Astrocyte (in vitro differentiated cells and primary cell): ENCODE data around the gene ACTRT2. TPM values are rescaled to one million over a fixed set of nuclear protein-coding genes. Genes with fewer than 3 reads are reported as not detected.

Experiments used
- DNase-seq: peaks from one replicate; pipeline ENCODE4 v3.0.0-alpha.2; 2010; ENCODE audit warnings: low read depth
- FAIRE-seq: peaks from 2 replicates; lab custom pipeline; 2011; peaks lifted over from hg19 to GRCh38; lab: Jason Lieb, UNC
- H2AFZ ChIP-seq: 2 replicates; pipeline ENCODE4 v1.6.0; 2012; ENCODE audit warnings: low read depth, low read length, inconsistent platforms
- H3K27ac ChIP-seq: 2 replicates; pipeline ENCODE4 v1.5.1; 2011; ENCODE audit warnings: low read depth, low read length, inconsistent platforms
- H3K27me3 ChIP-seq: 2 replicates; pipeline ENCODE4 v1.6.0; 2011; ENCODE audit warnings: low read length, inconsistent platforms; ENCODE audit not compliant: insufficient read depth
- H3K36me3 ChIP-seq: 2 replicates; pipeline ENCODE4 v1.5.1; 2011; ENCODE audit warnings: low read length, inconsistent platforms; ENCODE audit not compliant: insufficient read depth
- H3K4me1 ChIP-seq: 2 replicates; pipeline ENCODE4 v1.5.1; 2011; ENCODE audit warnings: low read length, inconsistent platforms; ENCODE audit not compliant: insufficient read depth
- H3K4me2 ChIP-seq: 2 replicates; pipeline ENCODE4 v1.6.0; 2012; ENCODE audit warnings: low read length, inconsistent platforms
- H3K4me3 ChIP-seq: 2 replicates; pipeline ENCODE4 v1.5.1; 2011; ENCODE audit warnings: low read depth, mild to moderate bottlenecking, low read length, inconsistent platforms; ENCODE audit not compliant: insufficient read depth
- H3K79me2 ChIP-seq: 2 replicates; pipeline ENCODE4 v1.6.0; 2012; ENCODE audit warnings: mild to moderate bottlenecking, low read length, inconsistent platforms; ENCODE audit not compliant: insufficient read depth
- H3K9ac ChIP-seq: 2 replicates; pipeline ENCODE4 v1.6.0; 2012; ENCODE audit warnings: mild to moderate bottlenecking, low read length, inconsistent platforms
- H3K9me3 ChIP-seq: 2 replicates; pipeline ENCODE4 v1.5.1; 2012; ENCODE audit warnings: low read depth, mild to moderate bottlenecking, low read length, inconsistent platforms; ENCODE audit not compliant: insufficient read depth
- H4K20me1 ChIP-seq: 2 replicates; pipeline ENCODE4 v1.6.0; 2012; ENCODE audit warnings: low read length, inconsistent platforms; ENCODE audit not compliant: insufficient read depth
- H3K27ac Mint-ChIP-seq: one replicate; pipeline ENCODE4 v1.8.0; 2021; ENCODE audit warnings: mild to moderate bottlenecking, mixed read lengths; ENCODE audit not compliant: unreplicated experiment
- H3K27me3 Mint-ChIP-seq: one replicate; pipeline ENCODE4 v1.8.0; 2021; ENCODE audit warnings: low read depth, mixed read lengths; ENCODE audit not compliant: unreplicated experiment
- H3K36me3 Mint-ChIP-seq: one replicate; pipeline ENCODE4 v1.8.0; 2021; ENCODE audit warnings: low read depth, mixed read lengths; ENCODE audit not compliant: unreplicated experiment
- H3K4me1 Mint-ChIP-seq: one replicate; pipeline ENCODE4 v1.8.0; 2021; ENCODE audit warnings: low read depth, mixed read lengths; ENCODE audit not compliant: unreplicated experiment
- H3K4me3 Mint-ChIP-seq: one replicate; pipeline ENCODE4 v1.8.0; 2021; ENCODE audit warnings: mild to moderate bottlenecking, moderate library complexity, mixed read lengths; ENCODE audit not compliant: unreplicated experiment
- H3K9me3 Mint-ChIP-seq: one replicate; pipeline ENCODE4 v1.8.0; 2021; ENCODE audit warnings: mild to moderate bottlenecking, mixed read lengths; ENCODE audit not compliant: unreplicated experiment
- CTCF ChIP-seq: IDR thresholded peaks from 2 replicates; pipeline ENCODE4 v1.5.1; 2011; ENCODE audit warnings: low read depth, mild to moderate bottlenecking, inconsistent platforms, low read length, moderate library complexity; ENCODE audit not compliant: insufficient read depth
- EZH2 ChIP-seq: IDR thresholded peaks from 2 replicates; pipeline ENCODE4 v1.6.1; 2012; ENCODE audit warnings: mild to moderate bottlenecking, low read length, inconsistent platforms; ENCODE audit not compliant: insufficient read depth
- total RNA-seq: library from RNA; stranded (reverse); gene quantifications from 2 replicates; pipeline ENCODE4 v1.2.1, GENCODE V29; 2021

Gene ACTRT2
- total RNA-seq, 1 donor from 2014 or later, result not detected

- Mint-ChIP-seq H3K4me1 (no peaks in the 10 kb centered on the region), H3K27me3 (peaks cover 71% of the 10 kb centered on the region), H3K9me3 (no peaks in the 10 kb centered on the region), H3K27ac (no peak overlapping the region), H3K36me3 (no peaks in the 10 kb centered on the region), H3K4me3 (no peak overlapping the region)
- Histone ChIP-seq H3K4me3 (no peak overlapping the region), H3K27me3 (peaks cover 22% of the 10 kb centered on the region), H4K20me1 (peaks cover 10% of the 10 kb centered on the region), H3K9me3 (no peaks in the 10 kb centered on the region), H3K27ac (no peak overlapping the region), H3K4me2 (no peak overlapping the region), H3K36me3 (no peaks in the 10 kb centered on the region), H3K4me1 (peaks cover 5% of the 10 kb centered on the region), H3K79me2 (no peaks in the 10 kb centered on the region), H3K9ac (no peak overlapping the region), H2AFZ (no peak overlapping the region)
- TF ChIP-seq EZH2, result no peak
- TF ChIP-seq CTCF, result no peak
- no peak for FAIRE-seq
- no peak for DNase-seq
Measured at GRCh38 chr1:3060127-3060526, 38.9 kb downstream of the ACTRT2 start.

GRCh38 chr1:3060601-3061551, 39.6 kb downstream of the ACTRT2 start:
- H4K20me1 ChIP-seq, result peaks cover 17% of the 10 kb centered on the region
- H3K27me3 ChIP-seq, result peaks cover 23% of the 10 kb centered on the region
- Mint-ChIP-seq H3K27ac (no peak overlapping the region), H3K9me3 (no peaks in the 10 kb centered on the region), H3K27me3 (peaks cover 69% of the 10 kb centered on the region), H3K4me1 (no peaks in the 10 kb centered on the region), H3K4me3 (no peak overlapping the region), H3K36me3 (no peaks in the 10 kb centered on the region)
- no peak for TF ChIP-seq EZH2
- no peak for TF ChIP-seq CTCF
- FAIRE-seq (no peak), DNase-seq (peak; percentile 14)
- peaks cover 5% of the 10 kb centered on the region for H3K4me1 ChIP-seq
- H3K4me3 ChIP-seq, result no peak overlapping the region
- H2AFZ ChIP-seq, result no peak overlapping the region
- no peaks in the 10 kb centered on the region for H3K36me3 ChIP-seq
- H3K27ac ChIP-seq, result no peak overlapping the region
- no peak overlapping the region for H3K4me2 ChIP-seq
- no peak overlapping the region for H3K9ac ChIP-seq
- H3K9me3 ChIP-seq, result no peaks in the 10 kb centered on the region
- no peaks in the 10 kb centered on the region for H3K79me2 ChIP-seq

GRCh38 chr1:3061566-3061965, 40.3 kb downstream of the ACTRT2 start:
- Histone ChIP-seq H2AFZ (no peak overlapping the region), H3K9me3 (no peaks in the 10 kb centered on the region), H3K36me3 (no peaks in the 10 kb centered on the region), H3K27ac (no peak overlapping the region), H3K27me3 (peaks cover 23% of the 10 kb centered on the region), H3K9ac (no peak overlapping the region), H3K4me2 (no peak overlapping the region), H3K79me2 (peaks cover 5% of the 10 kb centered on the region), H4K20me1 (peaks cover 24% of the 10 kb centered on the region), H3K4me3 (no peak overlapping the region), H3K4me1 (peaks cover 5% of the 10 kb centered on the region)
- H3K4me3 Mint-ChIP-seq, result no peak overlapping the region
- no peaks in the 10 kb centered on the region for H3K36me3 Mint-ChIP-seq
- no peaks in the 10 kb centered on the region for H3K4me1 Mint-ChIP-seq
- peaks cover 69% of the 10 kb centered on the region for H3K27me3 Mint-ChIP-seq
- TF ChIP-seq EZH2, result no peak
- no peak for TF ChIP-seq CTCF
- no peak overlapping the region for H3K27ac Mint-ChIP-seq
- DNase-seq (no peak), FAIRE-seq (no peak)
- no peaks in the 10 kb centered on the region for H3K9me3 Mint-ChIP-seq
